Measurements from ENCODE around the gene LRIG3.

The LRIG3 gene

GRCh38 chr12:58939399-58940100, 19.2 kb upstream of the LRIG3 start:
- Histone ChIP-seq H3K9ac (ENCODE audit: low read length) (no peak overlapping the region), H3K4me2 (ENCODE audit: low read length) (no peak overlapping the region), H3K27ac (ENCODE audit: low read depth, low read length) (no peak overlapping the region), H3K4me3 (ENCODE audit: low read depth, low read length) (no peak overlapping the region), H2AFZ (ENCODE audit: insufficient read depth, low read length, poor library complexity) (no peak overlapping the region), H3K14ac (ENCODE audit: low read length) (no peak overlapping the region), H3K9me3 (ENCODE audit: insufficient read depth, low read depth, low read length) (no peaks in the 10 kb centered on the region), H2BK12ac (ENCODE audit: low read length) (no peak overlapping the region), H3K4ac (ENCODE audit: low read depth, low read length) (no peak overlapping the region), H2BK5ac (ENCODE audit: low read depth, low read length, poor library complexity) (no peak overlapping the region), H3K4me1 (ENCODE audit: control insufficient read depth in 1 of 2, insufficient read depth in 2 of 2, low read length in 2 of 2) (no peaks in the 10 kb centered on the region), H2BK120ac (ENCODE audit: insufficient read depth, low read length, poor library complexity) (no peak overlapping the region), H4K8ac (ENCODE audit: low read depth, low read length) (no peak overlapping the region), H4K91ac (ENCODE audit: low read depth, low read length) (no peak overlapping the region), H3K23ac (ENCODE audit: low read length) (no peak overlapping the region), H2AK5ac (ENCODE audit: low read length) (no peak overlapping the region), H3K18ac (ENCODE audit: low read length) (no peak overlapping the region), H4K12ac (ENCODE audit: low read depth, low read length) (no peak overlapping the region), H3K27me3 (ENCODE audit: insufficient read depth, low read length) (no peaks in the 10 kb centered on the region), H3K79me1 (ENCODE audit: low read length) (no peaks in the 10 kb centered on the region), H3K36me3 (ENCODE audit: control insufficient read depth in 1 of 2, insufficient read depth in 2 of 2, low read length in 2 of 2) (no peaks in the 10 kb centered on the region), H3K79me2 (ENCODE audit: control insufficient read depth, insufficient read depth, low read length, poor library complexity) (no peaks in the 10 kb centered on the region)
- WGBS (ENCODE audit: extremely low coverage, insufficient coverage, insufficient read length) = no CpG with 5 or more reads among the region's 6 CpGs
- no peak for DNase-seq

GRCh38 chr12:58938440-58938839, 18.1 kb upstream of the LRIG3 start:
- H4K8ac ChIP-seq (ENCODE audit: low read depth, low read length) = no peak overlapping the region
- no peak overlapping the region for H2BK120ac ChIP-seq (ENCODE audit: insufficient read depth, low read length, poor library complexity)
- no CpG with 5 or more reads among the region's 2 CpGs for WGBS (ENCODE audit: extremely low coverage, insufficient coverage, insufficient read length)
- no peak overlapping the region for H2BK5ac ChIP-seq (ENCODE audit: low read depth, low read length, poor library complexity)
- no peak overlapping the region for H3K14ac ChIP-seq (ENCODE audit: low read length)
- H3K79me1 ChIP-seq (ENCODE audit: low read length) = no peaks in the 10 kb centered on the region
- no peak overlapping the region for H2AK5ac ChIP-seq (ENCODE audit: low read length)
- no peaks in the 10 kb centered on the region for H3K79me2 ChIP-seq (ENCODE audit: control insufficient read depth, insufficient read depth, low read length, poor library complexity)
- no peaks in the 10 kb centered on the region for H3K36me3 ChIP-seq (ENCODE audit: control insufficient read depth in 1 of 2, insufficient read depth in 2 of 2, low read length in 2 of 2)
- no peak overlapping the region for H4K91ac ChIP-seq (ENCODE audit: low read depth, low read length)
- no peak overlapping the region for H3K4ac ChIP-seq (ENCODE audit: low read depth, low read length)
- H3K9ac ChIP-seq (ENCODE audit: low read length) = no peak overlapping the region
- no peak overlapping the region for H3K4me2 ChIP-seq (ENCODE audit: low read length)
- no peak overlapping the region for H3K27ac ChIP-seq (ENCODE audit: low read depth, low read length)
- no peak overlapping the region for H3K23ac ChIP-seq (ENCODE audit: low read length)
- no peak overlapping the region for H3K4me3 ChIP-seq (ENCODE audit: low read depth, low read length)
- no peak overlapping the region for H4K12ac ChIP-seq (ENCODE audit: low read depth, low read length)
- H2BK12ac ChIP-seq (ENCODE audit: low read length) = no peak overlapping the region
- no peak for DNase-seq
- H3K4me1 ChIP-seq (ENCODE audit: control insufficient read depth in 1 of 2, insufficient read depth in 2 of 2, low read length in 2 of 2) = no peaks in the 10 kb centered on the region
- H3K9me3 ChIP-seq (ENCODE audit: insufficient read depth, low read depth, low read length) = no peaks in the 10 kb centered on the region
- no peaks in the 10 kb centered on the region for H3K27me3 ChIP-seq (ENCODE audit: insufficient read depth, low read length)
- H3K18ac ChIP-seq (ENCODE audit: low read length) = no peak overlapping the region
- H2AFZ ChIP-seq (ENCODE audit: insufficient read depth, low read length, poor library complexity) = no peak overlapping the region

GRCh38 chr12:58934528-58934927, 14.2 kb upstream of the LRIG3 start:
- no peak overlapping the region for H2BK5ac ChIP-seq (ENCODE audit: low read depth, low read length, poor library complexity)
- no peak overlapping the region for H4K91ac ChIP-seq (ENCODE audit: low read depth, low read length)
- H3K4me2 ChIP-seq (ENCODE audit: low read length) = no peak overlapping the region
- H3K4ac ChIP-seq (ENCODE audit: low read depth, low read length) = no peak overlapping the region
- H3K79me1 ChIP-seq (ENCODE audit: low read length) = no peaks in the 10 kb centered on the region
- DNase-seq = no peak
- H3K27me3 ChIP-seq (ENCODE audit: insufficient read depth, low read length) = no peaks in the 10 kb centered on the region
- no peaks in the 10 kb centered on the region for H3K79me2 ChIP-seq (ENCODE audit: control insufficient read depth, insufficient read depth, low read length, poor library complexity)
- H2BK120ac ChIP-seq (ENCODE audit: insufficient read depth, low read length, poor library complexity) = no peak overlapping the region
- no peak overlapping the region for H3K4me3 ChIP-seq (ENCODE audit: low read depth, low read length)
- no peak overlapping the region for H3K9ac ChIP-seq (ENCODE audit: low read length)
- no peak overlapping the region for H3K18ac ChIP-seq (ENCODE audit: low read length)
- no peak overlapping the region for H4K8ac ChIP-seq (ENCODE audit: low read depth, low read length)
- H3K27ac ChIP-seq (ENCODE audit: low read depth, low read length) = no peak overlapping the region
- H3K14ac ChIP-seq (ENCODE audit: low read length) = no peak overlapping the region
- no peak overlapping the region for H3K23ac ChIP-seq (ENCODE audit: low read length)
- no peaks in the 10 kb centered on the region for H3K36me3 ChIP-seq (ENCODE audit: control insufficient read depth in 1 of 2, insufficient read depth in 2 of 2, low read length in 2 of 2)
- H2BK12ac ChIP-seq (ENCODE audit: low read length) = no peak overlapping the region
- no peak overlapping the region for H2AFZ ChIP-seq (ENCODE audit: insufficient read depth, low read length, poor library complexity)
- no peak overlapping the region for H4K12ac ChIP-seq (ENCODE audit: low read depth, low read length)
- no CpG with 5 or more reads among the region's 3 CpGs for whole genome bisulfite sequencing (ENCODE audit: extremely low coverage, insufficient coverage, insufficient read length)
- H2AK5ac ChIP-seq (ENCODE audit: low read length) = no peak overlapping the region
- no peaks in the 10 kb centered on the region for H3K4me1 ChIP-seq (ENCODE audit: control insufficient read depth in 1 of 2, insufficient read depth in 2 of 2, low read length in 2 of 2)
- H3K9me3 ChIP-seq (ENCODE audit: insufficient read depth, low read depth, low read length) = no peaks in the 10 kb centered on the region

GRCh38 chr12:58932806-58933681, 12.7 kb upstream of the LRIG3 start:
- no peaks in the 10 kb centered on the region for H3K79me2 ChIP-seq (ENCODE audit: control insufficient read depth, insufficient read depth, low read length, poor library complexity)
- H3K4me3 ChIP-seq (ENCODE audit: low read depth, low read length) = no peak overlapping the region
- no peak overlapping the region for H4K8ac ChIP-seq (ENCODE audit: low read depth, low read length)
- no peak overlapping the region for H3K18ac ChIP-seq (ENCODE audit: low read length)
- no peak overlapping the region for H3K23ac ChIP-seq (ENCODE audit: low read length)
- no peak overlapping the region for H2BK5ac ChIP-seq (ENCODE audit: low read depth, low read length, poor library complexity)
- no peak overlapping the region for H2AK5ac ChIP-seq (ENCODE audit: low read length)
- no peaks in the 10 kb centered on the region for H3K79me1 ChIP-seq (ENCODE audit: low read length)
- no peak overlapping the region for H3K9ac ChIP-seq (ENCODE audit: low read length)
- H3K9me3 ChIP-seq (ENCODE audit: insufficient read depth, low read depth, low read length) = no peaks in the 10 kb centered on the region
- H4K91ac ChIP-seq (ENCODE audit: low read depth, low read length) = no peak overlapping the region
- H3K4me2 ChIP-seq (ENCODE audit: low read length) = no peak overlapping the region
- no peaks in the 10 kb centered on the region for H3K27me3 ChIP-seq (ENCODE audit: insufficient read depth, low read length)
- no peak overlapping the region for H2BK12ac ChIP-seq (ENCODE audit: low read length)
- no peak overlapping the region for H3K27ac ChIP-seq (ENCODE audit: low read depth, low read length)
- no peaks in the 10 kb centered on the region for H3K36me3 ChIP-seq (ENCODE audit: control insufficient read depth in 1 of 2, insufficient read depth in 2 of 2, low read length in 2 of 2)
- no peak overlapping the region for H4K12ac ChIP-seq (ENCODE audit: low read depth, low read length)
- no peak overlapping the region for H3K4ac ChIP-seq (ENCODE audit: low read depth, low read length)
- no peak overlapping the region for H3K14ac ChIP-seq (ENCODE audit: low read length)
- no peaks in the 10 kb centered on the region for H3K4me1 ChIP-seq (ENCODE audit: control insufficient read depth in 1 of 2, insufficient read depth in 2 of 2, low read length in 2 of 2)
- no peak overlapping the region for H2AFZ ChIP-seq (ENCODE audit: insufficient read depth, low read length, poor library complexity)
- DNase-seq = no peak
- H2BK120ac ChIP-seq (ENCODE audit: insufficient read depth, low read length, poor library complexity) = no peak overlapping the region
- no CpG with 5 or more reads among the region's 8 CpGs for WGBS (ENCODE audit: extremely low coverage, insufficient coverage, insufficient read length)

All from trophoblast cell (in vitro differentiated cells and primary cell).